ENCODE measurements around the gene TNP1.

DNA sequence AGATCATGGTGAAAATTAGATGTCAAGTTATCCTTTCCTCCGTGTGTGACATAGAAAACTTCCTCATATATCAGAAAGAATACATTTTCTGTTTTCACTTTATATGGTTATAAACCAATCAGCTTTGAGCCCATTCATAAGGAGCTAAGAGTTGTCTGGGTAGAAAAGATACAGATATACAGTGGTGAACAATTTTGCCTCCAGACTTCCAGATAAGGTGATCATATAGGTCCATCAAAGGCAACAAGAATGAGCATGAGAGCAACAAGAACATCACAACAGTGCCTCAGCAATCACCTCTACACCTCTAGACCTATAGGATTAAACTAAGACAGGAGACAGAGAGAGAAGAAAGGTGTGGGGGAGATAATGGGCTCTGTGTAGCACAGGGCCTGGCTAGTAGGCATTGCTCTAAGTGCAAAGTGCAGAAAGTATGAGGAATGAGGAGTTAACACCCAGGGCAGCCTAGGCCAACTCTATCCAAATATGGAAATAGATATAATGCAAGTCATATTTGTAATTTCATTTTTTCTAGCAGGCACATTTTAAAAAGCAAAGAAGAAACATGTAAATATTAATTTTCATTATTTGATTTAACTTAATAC is 8.3 kb downstream of the TNP1 start:
- TF ChIP-seq YY1 (IDR thresholded peaks at IDR 0.05; ENCODE audit: low read depth) (no peak), EP300 (IDR thresholded peaks at IDR 0.05; ENCODE audit: borderline replicate concordance in 1 of 2, low read depth in 1 of 2, low read length in 1 of 2) (no peak), RCOR1 (IDR thresholded peaks at IDR 0.05; ENCODE audit: low read length) (no peak), POLR2AphosphoS5 (IDR thresholded peaks at IDR 0.05; ENCODE audit: low read depth, low read length) (no peak), RAD21 (IDR thresholded peaks at IDR 0.05; ENCODE audit: low read length) (no peak), NRF1 (IDR thresholded peaks at IDR 0.05; ENCODE audit: low read depth, low read length) (no peak), RXRA (IDR thresholded peaks at IDR 0.05; ENCODE audit: borderline replicate concordance, low read depth) (no peak), TEAD4 (IDR thresholded peaks at IDR 0.05; ENCODE audit: borderline replicate concordance, insufficient read depth) (no peak), NFIC (IDR thresholded peaks at IDR 0.05; ENCODE audit: borderline replicate concordance) (no peak)
- TF ChIP-seq, protein P1, sequence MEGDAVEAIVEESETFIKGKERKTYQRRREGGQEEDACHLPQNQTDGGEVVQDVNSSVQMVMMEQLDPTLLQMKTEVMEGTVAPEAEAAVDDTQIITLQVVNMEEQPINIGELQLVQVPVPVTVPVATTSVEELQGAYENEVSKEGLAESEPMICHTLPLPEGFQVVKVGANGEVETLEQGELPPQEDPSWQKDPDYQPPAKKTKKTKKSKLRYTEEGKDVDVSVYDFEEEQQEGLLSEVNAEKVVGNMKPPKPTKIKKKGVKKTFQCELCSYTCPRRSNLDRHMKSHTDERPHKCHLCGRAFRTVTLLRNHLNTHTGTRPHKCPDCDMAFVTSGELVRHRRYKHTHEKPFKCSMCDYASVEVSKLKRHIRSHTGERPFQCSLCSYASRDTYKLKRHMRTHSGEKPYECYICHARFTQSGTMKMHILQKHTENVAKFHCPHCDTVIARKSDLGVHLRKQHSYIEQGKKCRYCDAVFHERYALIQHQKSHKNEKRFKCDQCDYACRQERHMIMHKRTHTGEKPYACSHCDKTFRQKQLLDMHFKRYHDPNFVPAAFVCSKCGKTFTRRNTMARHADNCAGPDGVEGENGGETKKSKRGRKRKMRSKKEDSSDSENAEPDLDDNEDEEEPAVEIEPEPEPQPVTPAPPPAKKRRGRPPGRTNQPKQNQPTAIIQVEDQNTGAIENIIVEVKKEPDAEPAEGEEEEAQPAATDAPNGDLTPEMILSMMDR (IDR thresholded peaks at IDR 0.05), result no peak
- TF ChIP-seq, protein P2, sequence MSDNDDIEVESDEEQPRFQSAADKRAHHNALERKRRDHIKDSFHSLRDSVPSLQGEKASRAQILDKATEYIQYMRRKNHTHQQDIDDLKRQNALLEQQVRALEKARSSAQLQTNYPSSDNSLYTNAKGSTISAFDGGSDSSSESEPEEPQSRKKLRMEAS (IDR thresholded peaks at IDR 0.05; ENCODE audit: low read depth), result no peak
- TF ChIP-seq, protein P3, sequence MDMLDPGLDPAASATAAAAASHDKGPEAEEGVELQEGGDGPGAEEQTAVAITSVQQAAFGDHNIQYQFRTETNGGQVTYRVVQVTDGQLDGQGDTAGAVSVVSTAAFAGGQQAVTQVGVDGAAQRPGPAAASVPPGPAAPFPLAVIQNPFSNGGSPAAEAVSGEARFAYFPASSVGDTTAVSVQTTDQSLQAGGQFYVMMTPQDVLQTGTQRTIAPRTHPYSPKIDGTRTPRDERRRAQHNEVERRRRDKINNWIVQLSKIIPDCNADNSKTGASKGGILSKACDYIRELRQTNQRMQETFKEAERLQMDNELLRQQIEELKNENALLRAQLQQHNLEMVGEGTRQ (IDR thresholded peaks at IDR 0.05; ENCODE audit: borderline replicate concordance, low read depth, low read length), result no peak

Data from SK-N-SH (cell line).